Measurements from ENCODE around the gene TET3. TPM values are rescaled to one million over a fixed set of nuclear protein-coding genes. Genes with fewer than 3 reads are reported as not detected.
A peak's percentile ranks its signal among the peaks of the same experiment; 100 is the strongest.

Gene TET3
- total RNA-seq, 2 donors from 2014 or later: 29.3 to 70.3 TPM

- H3K27me3 Mint-ChIP-seq: no peaks in the 10 kb centered on the region
- no peak for ATAC-seq
- H3K4me1 Mint-ChIP-seq (ENCODE audit: low read depth in 2 of 2): peaks cover 50 to 72% of the 10 kb centered on the region in 2 donors
- no peaks in the 10 kb centered on the region for H3K36me3 Mint-ChIP-seq
- peak overlapping the region; percentile 81 for H3K4me3 Mint-ChIP-seq
- peak; percentile 46 for DNase-seq (ENCODE audit: low spot score)
- H3K27ac Mint-ChIP-seq: peak overlapping the region in 1 of 2 donors; percentile 88
- no peaks in the 10 kb centered on the region for H3K9me3 Mint-ChIP-seq
These were observed 15.3 kb downstream of the TET3 start for GRCh38 chr2:73999881-74000597.

- Mint-ChIP-seq H3K4me3 (peak overlapping the region; percentile 81), H3K27ac (peak overlapping the region in 1 of 2 donors; percentile 88), H3K27me3 (no peaks in the 10 kb centered on the region), H3K9me3 (no peaks in the 10 kb centered on the region), H3K4me1 (ENCODE audit: low read depth in 2 of 2) (peaks cover 52 to 75% of the 10 kb centered on the region in 2 donors), H3K36me3 (no peaks in the 10 kb centered on the region)
- DNase-seq (ENCODE audit: low spot score): peak; percentile 28
- no peak for ATAC-seq
These were observed 16.0 kb downstream of the TET3 start for GRCh38 chr2:74000666-74001065.

GRCh38 chr2:74001121-74001520 is 16.4 kb downstream of the TET3 start:
- H3K27ac Mint-ChIP-seq: peak overlapping the region in 1 of 2 donors; percentile 86
- H3K9me3 Mint-ChIP-seq: no peaks in the 10 kb centered on the region
- no peaks in the 10 kb centered on the region for H3K36me3 Mint-ChIP-seq
- DNase-seq (ENCODE audit: low spot score) (peak; percentile 44), ATAC-seq (no peak)
- H3K4me1 Mint-ChIP-seq (ENCODE audit: low read depth in 2 of 2): peaks cover 55 to 78% of the 10 kb centered on the region in 2 donors
- H3K27me3 Mint-ChIP-seq: no peaks in the 10 kb centered on the region
- peak overlapping the region; percentile 81 for H3K4me3 Mint-ChIP-seq

- H3K9me3 Mint-ChIP-seq: no peaks in the 10 kb centered on the region
- H3K27me3 Mint-ChIP-seq: no peaks in the 10 kb centered on the region
- H3K27ac Mint-ChIP-seq: peak overlapping the region; percentile 39 to 86
- peaks cover 57 to 83% of the 10 kb centered on the region in 2 donors for H3K4me1 Mint-ChIP-seq (ENCODE audit: low read depth in 2 of 2)
- H3K36me3 Mint-ChIP-seq: no peaks in the 10 kb centered on the region
- H3K4me3 Mint-ChIP-seq: peak overlapping the region; percentile 81
- DNase-seq (ENCODE audit: low spot score) (peak; percentile 10), ATAC-seq (peak in 1 of 2 donors; percentile 64)
These were observed 17.2 kb downstream of the TET3 start for GRCh38 chr2:74001781-74002504.

GRCh38 chr2:74002505-74003421 is 18.1 kb downstream of the TET3 start:
- Mint-ChIP-seq H3K27ac (peak overlapping the region in 1 of 2 donors; percentile 83), H3K27me3 (no peaks in the 10 kb centered on the region), H3K9me3 (no peaks in the 10 kb centered on the region), H3K4me3 (peak overlapping the region; percentile 82), H3K4me1 (ENCODE audit: low read depth in 2 of 2) (peaks cover 53 to 80% of the 10 kb centered on the region in 2 donors), H3K36me3 (no peaks in the 10 kb centered on the region)
- ATAC-seq (peak; percentile 97 to 98), DNase-seq (ENCODE audit: low spot score) (peak; percentile 93)

- H3K27ac Mint-ChIP-seq: peak overlapping the region in 1 of 2 donors; percentile 83
- peak overlapping the region; percentile 59 for H3K4me3 Mint-ChIP-seq
- H3K27me3 Mint-ChIP-seq: no peaks in the 10 kb centered on the region
- no peaks in the 10 kb centered on the region for H3K36me3 Mint-ChIP-seq
- H3K9me3 Mint-ChIP-seq: no peaks in the 10 kb centered on the region
- peaks cover 47 to 78% of the 10 kb centered on the region in 2 donors for H3K4me1 Mint-ChIP-seq (ENCODE audit: low read depth in 2 of 2)
- no peak for ATAC-seq
- peak; percentile 34 for DNase-seq (ENCODE audit: low spot score)
These were observed 18.9 kb downstream of the TET3 start for GRCh38 chr2:74003494-74004211.

- Mint-ChIP-seq H3K36me3 (no peaks in the 10 kb centered on the region), H3K4me1 (ENCODE audit: low read depth in 2 of 2) (peaks cover 39 to 78% of the 10 kb centered on the region in 2 donors), H3K4me3 (peak overlapping the region; percentile 41), H3K9me3 (no peaks in the 10 kb centered on the region), H3K27ac (peak overlapping the region; percentile 28 to 83), H3K27me3 (no peaks in the 10 kb centered on the region)
- ATAC-seq (no peak), DNase-seq (ENCODE audit: low spot score) (peak; percentile 44)
These were observed 19.8 kb downstream of the TET3 start for GRCh38 chr2:74004212-74005182.

- H3K27me3 Mint-ChIP-seq: no peaks in the 10 kb centered on the region
- H3K4me3 Mint-ChIP-seq: no peak overlapping the region
- peaks cover 35 to 72% of the 10 kb centered on the region in 2 donors for H3K4me1 Mint-ChIP-seq (ENCODE audit: low read depth in 2 of 2)
- H3K27ac Mint-ChIP-seq: peak overlapping the region in 1 of 2 donors; percentile 53
- no peaks in the 10 kb centered on the region for H3K36me3 Mint-ChIP-seq
- no peaks in the 10 kb centered on the region for H3K9me3 Mint-ChIP-seq
- no peak for ATAC-seq
- DNase-seq (ENCODE audit: low spot score): no peak
These were observed 21.1 kb downstream of the TET3 start for GRCh38 chr2:74005786-74006185.

- no peaks in the 10 kb centered on the region for H3K36me3 Mint-ChIP-seq
- H3K27me3 Mint-ChIP-seq: no peaks in the 10 kb centered on the region
- peaks cover 30 to 65% of the 10 kb centered on the region in 2 donors for H3K4me1 Mint-ChIP-seq (ENCODE audit: low read depth in 2 of 2)
- peak overlapping the region in 1 of 2 donors; percentile 53 for H3K27ac Mint-ChIP-seq
- no peak for ATAC-seq
- H3K9me3 Mint-ChIP-seq: no peaks in the 10 kb centered on the region
- no peak overlapping the region for H3K4me3 Mint-ChIP-seq
- peak; percentile 8 for DNase-seq (ENCODE audit: low spot score)
These were observed 21.7 kb downstream of the TET3 start for GRCh38 chr2:74006459-74006858.

- Mint-ChIP-seq H3K4me3 (no peak overlapping the region), H3K27me3 (no peaks in the 10 kb centered on the region), H3K27ac (peak overlapping the region in 1 of 2 donors; percentile 53), H3K36me3 (no peaks in the 10 kb centered on the region), H3K4me1 (ENCODE audit: low read depth in 2 of 2) (peaks cover 24 to 59% of the 10 kb centered on the region in 2 donors), H3K9me3 (no peaks in the 10 kb centered on the region)
- peak; percentile 40 for DNase-seq (ENCODE audit: low spot score)
- no peak for ATAC-seq
These were observed 22.4 kb downstream of the TET3 start for GRCh38 chr2:74007121-74007520.

GRCh38 chr2:74007711-74008110 is 23.0 kb downstream of the TET3 start:
- Mint-ChIP-seq H3K9me3 (no peaks in the 10 kb centered on the region), H3K4me1 (ENCODE audit: low read depth in 2 of 2) (peaks cover 24 to 64% of the 10 kb centered on the region in 2 donors), H3K4me3 (no peak overlapping the region), H3K27me3 (no peaks in the 10 kb centered on the region), H3K27ac (peak overlapping the region in 1 of 2 donors; percentile 53), H3K36me3 (no peaks in the 10 kb centered on the region)
- no peak for DNase-seq (ENCODE audit: low spot score)
- ATAC-seq: no peak

GRCh38 chr2:74008761-74009395 is 24.2 kb downstream of the TET3 start:
- Mint-ChIP-seq H3K36me3 (no peaks in the 10 kb centered on the region), H3K27me3 (no peaks in the 10 kb centered on the region), H3K9me3 (no peaks in the 10 kb centered on the region), H3K4me1 (ENCODE audit: low read depth in 2 of 2) (peaks cover 19 to 55% of the 10 kb centered on the region in 2 donors), H3K4me3 (no peak overlapping the region), H3K27ac (no peak overlapping the region)
- DNase-seq (ENCODE audit: low spot score): peak; percentile 28
- ATAC-seq: no peak

All from natural killer cell treated with Interleukin-12 subunit alpha and Interleukin-12 subunit beta and Interleukin-15 and Interleukin-18, amount 100 ng/mL, for 72 hours (primary cell).